Keratinocyte (primary cell): ENCODE data around the gene AP3B1.

Source experiments
- CTCF ChIP-seq, 3 experiments: IDR thresholded peaks in 1 of 3; conservative IDR thresholded peaks in 1 of 3; optimal IDR thresholded peaks in 1 of 3; 2 replicates in 2 of 3; 3 replicates in 1 of 3; pipeline versions ENCODE3 to v1.5.1; 2011; ENCODE audit warnings: low read length in 3 of 3, mild to moderate bottlenecking in 3 of 3, moderate library complexity in 2 of 3, control low read depth in 1 of 3, inconsistent platforms in 1 of 3; ENCODE audit not compliant: insufficient read depth in 2 of 3; ENCODE audit errors: extremely low read depth in 1 of 3
- EZH2 ChIP-seq: IDR thresholded peaks from one replicate; pipeline ENCODE4 v1.6.1; 2012; ENCODE audit warnings: inconsistent platforms, mild to moderate bottlenecking, low read length, moderate library complexity

- no peak for TF ChIP-seq CTCF (optimal IDR thresholded peaks at IDR 0.05 in 1 of 3, IDR thresholded peaks at IDR 0.05 in 1 of 3, conservative IDR thresholded peaks at IDR 0.05 in 1 of 3; ENCODE audit: extremely low read depth in 1 of 3, insufficient read depth in 2 of 3, low read length in 3 of 3)
- no peak for TF ChIP-seq EZH2
Measured at GRCh38 chr5:78243091-78243490, 51.4 kb downstream of the AP3B1 start.
